H1 (cell line): ENCODE measurements around the gene RRBP1. TPM values are rescaled to one million over a fixed set of nuclear protein-coding genes. Genes with fewer than 3 reads are reported as not detected.

Source experiments
- CTCF ChIA-PET: fragments of 300-600 bp; sonication (Branson Sonifier 250); formaldehyde crosslinking; loops from one replicate; lab custom pipeline; 2021; ENCODE audit not compliant: partially characterized antibody; lab: Charles Lee
- POLR2A ChIA-PET: fragments of 300-600 bp; sonication (Branson Sonifier 250); formaldehyde crosslinking; loops from one replicate; lab custom pipeline; 2021; ENCODE audit warnings: inconsistent platforms; ENCODE audit not compliant: partially characterized antibody; lab: Charles Lee
- DNase-seq, 2 experiments: peaks; one replicate each; pipeline versions ENCODE4 v3.0.0 to v3.0.0-alpha.2; 2010 to 2022; ENCODE audit warnings: low spot score in 2 of 2, low read depth in 1 of 2, mixed read lengths in 1 of 2
- FAIRE-seq: peaks from 2 replicates; lab custom pipeline; 2011; peaks lifted over from hg19 to GRCh38; lab: Jason Lieb, UNC
- H2AFZ ChIP-seq: 2 replicates; pipeline ENCODE4 v1.8.1; 2012; ENCODE audit warnings: low read length, inconsistent platforms
- H2AK5ac ChIP-seq: 2 replicates; pipeline ENCODE4 v1.6.1; 2013; ENCODE audit warnings: low read depth, low read length
- H2BK120ac ChIP-seq: replicated peaks from 2 replicates; pipeline ENCODE3; 2013; ENCODE audit warnings: low read depth, low read length, inconsistent platforms
- H2BK12ac ChIP-seq: 2 replicates; pipeline ENCODE4 v1.6.1; 2013; ENCODE audit warnings: low read depth, low read length
- H2BK15ac ChIP-seq: 2 replicates; pipeline ENCODE4 v1.6.1; 2013; ENCODE audit warnings: low read length
- H2BK20ac ChIP-seq: 2 replicates; pipeline ENCODE4 v1.6.1; 2013; ENCODE audit warnings: low read length
- H2BK5ac ChIP-seq: 2 replicates; pipeline ENCODE4 v1.6.1; 2013; ENCODE audit warnings: low read depth, low read length
- H3K14ac ChIP-seq: 2 replicates; pipeline ENCODE4 v1.6.1; 2013; ENCODE audit warnings: inconsistent platforms; ENCODE audit not compliant: insufficient read length
- H3K18ac ChIP-seq: 2 replicates; pipeline ENCODE4 v1.6.1; 2013; ENCODE audit warnings: low read length; ENCODE audit errors: extremely low read depth
- H3K23ac ChIP-seq: 2 replicates; pipeline ENCODE4 v1.6.1; 2013; ENCODE audit warnings: inconsistent platforms; ENCODE audit not compliant: insufficient read length
- H3K23me2 ChIP-seq: 2 replicates; pipeline ENCODE4 v1.6.1; 2013; ENCODE audit warnings: low read depth, low read length
- H3K27ac ChIP-seq: 2 replicates; pipeline ENCODE4 v1.6.1; 2011; ENCODE audit warnings: low read depth, low read length, inconsistent platforms
- H3K27me3 ChIP-seq, 4 experiments: replicated peaks in 1 of 4; 1 replicate in 1 of 4; 2 replicates in 3 of 4; pipeline versions ENCODE4 v1.6.1 to v1.8.1; 2011 to 2013; ENCODE audit warnings: low read length in 3 of 4, mild to moderate bottlenecking in 3 of 4, inconsistent platforms in 2 of 4, mixed read lengths in 2 of 4, moderate library complexity in 1 of 4; ENCODE audit not compliant: control insufficient read depth in 3 of 4, insufficient read depth in 3 of 4; ENCODE audit errors: extremely low read depth in 1 of 4
- H3K36me3 ChIP-seq, 4 experiments: 2 replicates each; pipeline versions ENCODE4 v1.6.1 to v1.8.1; 2011 to 2013; ENCODE audit warnings: mild to moderate bottlenecking in 4 of 4, low read length in 3 of 4, moderate library complexity in 2 of 4, control low read depth in 1 of 4, inconsistent platforms in 1 of 4; ENCODE audit not compliant: insufficient read depth in 4 of 4, control insufficient read depth in 2 of 4
- H3K4ac ChIP-seq: replicated peaks from 2 replicates; pipeline ENCODE3; 2013; ENCODE audit warnings: low read length, low read depth, mixed read lengths, inconsistent platforms; ENCODE audit not compliant: insufficient read length
- H3K4me1 ChIP-seq, 4 experiments: replicated peaks in 1 of 4; 1 replicate in 1 of 4; 2 replicates in 3 of 4; pipeline versions ENCODE4 v1.6.1 to v1.8.1; 2011 to 2013; ENCODE audit warnings: low read length in 3 of 4, inconsistent platforms in 2 of 4, mixed read lengths in 1 of 4; ENCODE audit not compliant: insufficient read depth in 4 of 4, control insufficient read depth in 3 of 4
- H3K4me2 ChIP-seq, 2 experiments: 2 replicates each; pipeline versions ENCODE4 v1.6.1 to v1.8.1; 2011 to 2013; ENCODE audit warnings: low read depth in 2 of 2, low read length in 2 of 2, control low read depth in 1 of 2, inconsistent platforms in 1 of 2, mild to moderate bottlenecking in 1 of 2; ENCODE audit not compliant: insufficient read depth in 1 of 2
- H3K4me3 ChIP-seq, 4 experiments: fragments of 200-600, 300-600 bp in 1 of 4; sonication (generic), shearing (Covaris generic), sonication (Bioruptor Twin) in 1 of 4; 2 replicates each; pipeline versions ENCODE4 v1.5.1 to v1.8.1; 2011 to 2016; ENCODE audit warnings: low read length in 4 of 4, low read depth in 3 of 4, control low read depth in 2 of 4, inconsistent platforms in 2 of 4, mild to moderate bottlenecking in 2 of 4, mixed read lengths in 1 of 4, moderate library complexity in 1 of 4; ENCODE audit not compliant: insufficient read depth in 2 of 4; ENCODE audit errors: extremely low read depth in 1 of 4
- H3K56ac ChIP-seq: replicated peaks from 2 replicates; pipeline ENCODE3; 2013; ENCODE audit warnings: low read depth, mild to moderate bottlenecking, mixed read lengths, low read length, inconsistent platforms; ENCODE audit not compliant: insufficient read length
- H3K79me1 ChIP-seq: 2 replicates; pipeline ENCODE4 v1.6.1; 2013; ENCODE audit warnings: low read depth, low read length, control low read depth
- H3K79me2 ChIP-seq, 2 experiments: 2 replicates each; pipeline versions ENCODE4 v1.6.1 to v1.8.1; 2012 to 2013; ENCODE audit warnings: low read length in 2 of 2, mild to moderate bottlenecking in 2 of 2, inconsistent platforms in 1 of 2; ENCODE audit not compliant: insufficient read depth in 2 of 2, control insufficient read depth in 1 of 2
- H3K9ac ChIP-seq, 4 experiments: replicated peaks in 1 of 4; 1 replicate in 1 of 4; 2 replicates in 3 of 4; pipeline versions ENCODE4 v1.6.1 to v1.8.1; 2011 to 2013; ENCODE audit warnings: low read depth in 3 of 4, low read length in 3 of 4, control low read depth in 2 of 4, mild to moderate bottlenecking in 2 of 4, moderate library complexity in 2 of 4, inconsistent platforms in 1 of 4; ENCODE audit errors: extremely low read depth in 1 of 4
- H3K9me3 ChIP-seq, 2 experiments: 2 replicates each; pipeline versions ENCODE4 v1.6.1 to v1.8.1; 2012 to 2013; ENCODE audit warnings: mild to moderate bottlenecking in 2 of 2, moderate library complexity in 2 of 2, control low read depth in 1 of 2, inconsistent platforms in 1 of 2, low read depth in 1 of 2, low read length in 1 of 2, mixed read lengths in 1 of 2; ENCODE audit not compliant: insufficient read depth in 2 of 2
- H4K20me1 ChIP-seq, 2 experiments: replicated peaks in 1 of 2; 2 replicates each; pipeline versions ENCODE3 to v1.8.1; 2011 to 2013; ENCODE audit warnings: inconsistent platforms in 2 of 2, low read length in 2 of 2, mild to moderate bottlenecking in 1 of 2; ENCODE audit not compliant: insufficient read depth in 2 of 2, control insufficient read depth in 1 of 2
- H4K5ac ChIP-seq: 2 replicates; pipeline ENCODE4 v1.6.1; 2013; ENCODE audit warnings: low read length, low read depth, mixed read lengths, inconsistent platforms; ENCODE audit not compliant: insufficient read length
- H4K8ac ChIP-seq: 2 replicates; pipeline ENCODE4 v1.8.0; 2013; ENCODE audit warnings: mild to moderate bottlenecking, moderate library complexity, low read length, inconsistent platforms; ENCODE audit not compliant: insufficient read depth; ENCODE audit errors: extremely low read depth
- H4K91ac ChIP-seq: replicated peaks from 2 replicates; pipeline ENCODE3; 2013; ENCODE audit warnings: low read length, mixed read lengths, inconsistent platforms; ENCODE audit not compliant: insufficient read length
- ASH2L ChIP-seq: fragments of 200-600, 300-600 bp; sonication (generic); IDR thresholded peaks from one replicate; pipeline ENCODE4 v1.7.1; 2017; ENCODE audit warnings: low read length
- WGBS, 2 experiments: shearing (Covaris generic) in 1 of 2; methylation state at CpG; one replicate each; pipeline versions ENCODE4 v1.1.6 to v1.1.7; 2013 to 2015; ENCODE audit warnings: low lambda C conversion rate in 2 of 2, mixed read lengths in 2 of 2, inconsistent platforms in 1 of 2, low coverage in 1 of 2, missing lambda C conversion rate in 1 of 2; ENCODE audit not compliant: insufficient replicate concordance in 2 of 2, insufficient coverage in 1 of 2, insufficient read length in 1 of 2; ENCODE audit errors: extremely low coverage in 1 of 2, missing lambda C conversion rate in 1 of 2; 5-methylcytosine and 5-hydroxymethylcytosine counted together
- polyA plus RNA-seq, 7 experiments: library from polyadenylated mRNA; depleted of rRNA in 3 of 7; stranded (reverse) in 5 of 7; unstranded in 2 of 7; fragments of >200 nt in 5 of 7; fragments of 200-250 nt in 2 of 7; gene quantifications; 1 replicate in 5 of 7; 2 replicates in 1 of 7; 4 replicates in 1 of 7; pipeline versions ENCODE4 v1.2.1 to v1.2.3, GENCODE V29; 2011 to 2013; ENCODE audit warnings: missing spikeins in 2 of 7, mixed read lengths in 2 of 7
- total RNA-seq: library from RNA; stranded (reverse); fragmentation: NEBNext Ultra II Directional; extraction: Animal tissue kit (Norgen Biotek cat#: 25700); gene quantifications from 2 replicates; pipeline ENCODE4 v1.2.1, GENCODE V29; 2021

Gene RRBP1
- total and polyA plus RNA-seq, 2 of the 8 experiments (the other 6 are each of a cell fraction or from before 2014, with no cell fraction given): 15.9 to 157 TPM

DNA sequence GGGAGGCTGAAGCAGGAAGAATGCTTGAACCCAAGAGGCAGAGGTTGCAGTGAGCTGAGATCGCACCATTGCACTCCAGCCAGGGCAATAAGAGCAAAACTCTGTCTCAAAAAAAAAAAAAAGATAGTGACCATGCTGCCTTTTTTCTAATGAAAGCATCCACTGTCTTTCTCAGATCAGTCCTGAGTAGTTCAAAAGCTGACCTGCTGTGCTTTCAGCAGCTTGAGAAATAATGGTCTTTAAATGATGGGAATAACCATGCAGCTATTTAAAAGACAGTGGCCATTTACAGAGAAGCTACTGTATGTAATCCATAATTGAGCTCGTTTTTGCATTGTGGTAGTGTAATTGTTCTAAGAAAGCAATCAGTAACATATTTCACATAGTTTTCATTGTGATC is 76.0 kb downstream of the RRBP1 start:
- TF ChIP-seq ASH2L: no peak
- no peak overlapping the region for H2AK5ac ChIP-seq
- no peak overlapping the region for H3K4ac ChIP-seq
- H3K4me2 ChIP-seq: no peak overlapping the region
- H2BK120ac ChIP-seq: no peak overlapping the region
- WGBS, 2 experiments: 73% methylated on average over 2 of the region's 2 CpGs; no CpG with 5 or more reads in 1 of the 2 experiments
- no peak overlapping the region for H3K14ac ChIP-seq
- H3K4me1 ChIP-seq: peaks cover 0 to 15% (median 6%) of the 10 kb centered on the region in 4 experiments; a peak in 6 of 7 replicates
- H3K27me3 ChIP-seq: no peaks in the 10 kb centered on the region
- H3K27ac ChIP-seq: no peak overlapping the region
- no peak overlapping the region for H2BK5ac ChIP-seq
- no peaks in the 10 kb centered on the region for H3K9me3 ChIP-seq
- peaks cover 0 to 3% of the 10 kb centered on the region in 2 experiments; a peak in 2 of 4 replicates for H3K79me2 ChIP-seq
- no peak overlapping the region for H3K4me3 ChIP-seq
- H3K23me2 ChIP-seq: no peaks in the 10 kb centered on the region
- no peak overlapping the region for H3K18ac ChIP-seq
- H3K56ac ChIP-seq: no peak overlapping the region
- no peak for DNase-seq
- H3K79me1 ChIP-seq: peaks cover 4% of the 10 kb centered on the region; the same call in 1 of the 2 replicates
- H2AFZ ChIP-seq: no peak overlapping the region
- H3K23ac ChIP-seq: no peak overlapping the region
- ChIA-PET CTCF (interaction anchor here (0.7 to 4.3 kb wide), 5 partner anchors 10 to 69 kb away, joined by 3 to 39 read pairs (median 4); partner anchors contain the start of gene DSTN), POLR2A (interaction anchor here (0.6 to 3.9 kb wide), 6 partner anchors 12 to 289 kb away, joined by 3 to 23 read pairs (median 3); partner anchors contain the start of gene DSTN)
- H4K20me1 ChIP-seq: peaks cover 0 to 5% of the 10 kb centered on the region in 2 experiments
- H2BK15ac ChIP-seq: no peak overlapping the region
- no peak overlapping the region for H4K8ac ChIP-seq
- peaks cover 0 to 23% (median 6%) of the 10 kb centered on the region in 4 experiments; a peak in 5 of 8 replicates for H3K36me3 ChIP-seq
- no peak overlapping the region for H2BK20ac ChIP-seq
- FAIRE-seq: no peak
- H4K91ac ChIP-seq: no peak overlapping the region
- no peak overlapping the region for H4K5ac ChIP-seq
- no peak overlapping the region for H2BK12ac ChIP-seq
- no peak overlapping the region for H3K9ac ChIP-seq
